Measurements from ENCODE around the gene SESN2. TPM values are rescaled to one million over a fixed set of nuclear protein-coding genes. Genes with fewer than 3 reads are reported as not detected.

SESN2 gene
- total and polyA plus RNA-seq, 10 of the 15 experiments (the other 5 are each of a cell fraction or from before 2014, with no cell fraction given): 1.5 to 40.9 (median 17.8) TPM

GRCh38 chr1:28259252-28259933, at the start of gene SESN2 (continued):
- TF ChIP-seq RELB (IDR thresholded peaks at IDR 0.05; ENCODE audit: low read depth): no peak
- TF ChIP-seq NR2F1 (conservative IDR thresholded peaks at IDR 0.05): 0 out of 2 replicates have a peak, but pooled peaks have one; percentile 28
- TF ChIP-seq TAF1 (IDR thresholded peaks at IDR 0.05; ENCODE audit: borderline replicate concordance, low read depth, low read length): peak; percentile 96
- peak; percentile 82 for TF ChIP-seq SIX5 (IDR thresholded peaks at IDR 0.05; ENCODE audit: low read depth, low read length, severe bottlenecking)
- no peak for TF ChIP-seq CBFB (IDR thresholded peaks at IDR 0.05; ENCODE audit: low read depth)
- peak; percentile 71 for TF ChIP-seq GATAD2B (conservative IDR thresholded peaks at IDR 0.05; ENCODE audit: low read depth)
- TF ChIP-seq DPF2 (IDR thresholded peaks at IDR 0.05): peak; percentile 33; the same call in 1 of the 2 replicates
- no peak for TF ChIP-seq ATF7 (IDR thresholded peaks at IDR 0.05; ENCODE audit: low read depth)
- no peak for TF ChIP-seq MTA2 (IDR thresholded peaks at IDR 0.05; ENCODE audit: low read depth)
- TF ChIP-seq IKZF1 (conservative IDR thresholded peaks at IDR 0.05): peak; percentile 44
- TF ChIP-seq, protein P1, sequence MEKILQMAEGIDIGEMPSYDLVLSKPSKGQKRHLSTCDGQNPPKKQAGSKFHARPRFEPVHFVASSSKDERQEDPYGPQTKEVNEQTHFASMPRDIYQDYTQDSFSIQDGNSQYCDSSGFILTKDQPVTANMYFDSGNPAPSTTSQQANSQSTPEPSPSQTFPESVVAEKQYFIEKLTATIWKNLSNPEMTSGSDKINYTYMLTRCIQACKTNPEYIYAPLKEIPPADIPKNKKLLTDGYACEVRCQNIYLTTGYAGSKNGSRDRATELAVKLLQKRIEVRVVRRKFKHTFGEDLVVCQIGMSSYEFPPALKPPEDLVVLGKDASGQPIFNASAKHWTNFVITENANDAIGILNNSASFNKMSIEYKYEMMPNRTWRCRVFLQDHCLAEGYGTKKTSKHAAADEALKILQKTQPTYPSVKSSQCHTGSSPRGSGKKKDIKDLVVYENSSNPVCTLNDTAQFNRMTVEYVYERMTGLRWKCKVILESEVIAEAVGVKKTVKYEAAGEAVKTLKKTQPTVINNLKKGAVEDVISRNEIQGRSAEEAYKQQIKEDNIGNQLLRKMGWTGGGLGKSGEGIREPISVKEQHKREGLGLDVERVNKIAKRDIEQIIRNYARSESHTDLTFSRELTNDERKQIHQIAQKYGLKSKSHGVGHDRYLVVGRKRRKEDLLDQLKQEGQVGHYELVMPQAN (conservative IDR thresholded peaks at IDR 0.05): peak; percentile 72
- TF ChIP-seq POU2F2 (IDR thresholded peaks at IDR 0.05; ENCODE audit: borderline replicate concordance, low read depth, low read length): peak; percentile 64; the same call in 1 of the 3 replicates
- TF ChIP-seq SP1 (IDR thresholded peaks at IDR 0.05; ENCODE audit: low read depth, low read length): peak; percentile 91
- no peak for TF ChIP-seq WRNIP1 (IDR thresholded peaks at IDR 0.05; ENCODE audit: borderline replicate concordance, low read depth, low read length)
- TF ChIP-seq SMAD5 (IDR thresholded peaks at IDR 0.05; ENCODE audit: low read depth): peak; percentile 71; the same call in 1 of the 2 replicates
- peak; percentile 96 for TF ChIP-seq POLR2AphosphoS5 (IDR thresholded peaks at IDR 0.05; ENCODE audit: low read length)
- TF ChIP-seq SREBF1 (IDR thresholded peaks at IDR 0.05; ENCODE audit: low read length): peak; percentile 71
- peak; percentile 40 for TF ChIP-seq RUNX3 (IDR thresholded peaks at IDR 0.05; ENCODE audit: low read length)
- TF ChIP-seq RAD21 (IDR thresholded peaks at IDR 0.05; ENCODE audit: insufficient read depth, low read depth, low read length): no peak
- TF ChIP-seq, protein P2, sequence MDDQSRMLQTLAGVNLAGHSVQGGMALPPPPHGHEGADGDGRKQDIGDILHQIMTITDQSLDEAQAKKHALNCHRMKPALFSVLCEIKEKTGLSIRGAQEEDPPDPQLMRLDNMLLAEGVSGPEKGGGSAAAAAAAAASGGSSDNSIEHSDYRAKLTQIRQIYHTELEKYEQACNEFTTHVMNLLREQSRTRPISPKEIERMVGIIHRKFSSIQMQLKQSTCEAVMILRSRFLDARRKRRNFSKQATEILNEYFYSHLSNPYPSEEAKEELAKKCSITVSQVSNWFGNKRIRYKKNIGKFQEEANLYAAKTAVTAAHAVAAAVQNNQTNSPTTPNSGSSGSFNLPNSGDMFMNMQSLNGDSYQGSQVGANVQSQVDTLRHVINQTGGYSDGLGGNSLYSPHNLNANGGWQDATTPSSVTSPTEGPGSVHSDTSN (IDR thresholded peaks at IDR 0.05; ENCODE audit: insufficient replicate concordance, low read depth, low read length): peak; percentile 6
- TF ChIP-seq NR2C1 (IDR thresholded peaks at IDR 0.05): 0 out of 2 replicates have a peak, but pooled peaks have one; percentile 50
- TF ChIP-seq ATF3 (IDR thresholded peaks at IDR 0.05; ENCODE audit: borderline replicate concordance, extremely low read depth, low read depth, low read length): no peak

All from GM12878 (cell line).